Stimulated activated naive CD4-positive, alpha-beta T cell treated with Interleukin-2 at 50 U/mL for 16 hours (primary cell): Measurements from ENCODE around the gene GALNT12.

ENCODE experiments used
- DNase-seq: peaks from one replicate; lab custom pipeline; 2025; lab: John Stamatoyannopoulos, UW

Gene GALNT12

DNA sequence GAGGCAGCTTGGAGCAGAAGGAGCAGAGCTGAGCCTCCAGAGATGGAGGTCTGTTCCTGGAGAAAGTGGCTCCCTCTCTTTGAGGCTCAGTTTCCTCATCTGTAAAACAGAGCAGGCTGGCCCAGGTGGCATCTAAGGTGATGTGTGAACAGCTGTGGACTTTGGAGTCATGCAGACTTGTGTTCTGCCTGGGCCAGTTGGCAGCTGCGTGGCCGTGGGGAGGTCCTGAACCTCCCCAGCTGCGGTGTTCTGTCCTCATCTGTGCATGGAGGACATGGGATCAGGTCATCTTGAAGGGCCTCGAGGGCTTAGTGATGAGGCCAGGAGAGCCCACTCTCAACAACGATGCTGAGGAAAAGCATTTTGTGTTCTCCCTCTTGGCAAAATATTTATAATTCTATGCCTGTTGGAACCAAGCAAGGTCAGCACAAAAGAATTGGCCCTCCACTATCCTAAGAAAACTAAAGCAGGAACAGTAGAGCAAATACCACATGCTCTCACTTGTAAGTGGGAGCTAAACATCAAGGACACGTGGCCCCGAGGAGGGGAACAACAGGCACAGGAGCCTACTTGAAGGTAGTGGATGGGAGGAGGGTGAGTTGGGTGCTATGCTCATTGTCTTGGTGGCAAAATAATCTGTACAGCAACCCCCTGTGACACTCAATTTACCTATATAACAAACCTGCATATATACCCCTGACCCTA, 73.0 kb downstream of the GALNT12 start:
- DNase-seq = no peak

DNA sequence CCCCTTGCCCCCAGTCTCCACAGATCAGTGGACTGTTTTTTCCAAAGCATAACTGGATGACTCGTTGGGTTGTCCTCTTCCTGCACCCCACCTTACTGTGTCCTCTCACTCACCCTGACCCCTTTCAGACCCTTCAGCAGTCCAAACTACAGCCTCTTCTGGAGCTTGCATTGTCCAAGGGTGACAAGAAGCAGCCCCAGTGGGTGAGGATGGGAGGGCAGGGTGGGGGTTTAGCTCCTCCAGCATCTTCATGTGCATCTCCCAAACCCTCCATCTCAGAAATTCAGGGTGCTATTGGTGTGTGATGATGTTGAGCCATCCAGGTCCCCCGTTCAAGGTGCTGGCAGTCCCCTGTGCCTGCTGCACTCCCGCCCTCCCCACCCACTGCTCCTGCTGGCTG, 73.9 kb downstream of the GALNT12 start:
- no peak for DNase-seq

DNA sequence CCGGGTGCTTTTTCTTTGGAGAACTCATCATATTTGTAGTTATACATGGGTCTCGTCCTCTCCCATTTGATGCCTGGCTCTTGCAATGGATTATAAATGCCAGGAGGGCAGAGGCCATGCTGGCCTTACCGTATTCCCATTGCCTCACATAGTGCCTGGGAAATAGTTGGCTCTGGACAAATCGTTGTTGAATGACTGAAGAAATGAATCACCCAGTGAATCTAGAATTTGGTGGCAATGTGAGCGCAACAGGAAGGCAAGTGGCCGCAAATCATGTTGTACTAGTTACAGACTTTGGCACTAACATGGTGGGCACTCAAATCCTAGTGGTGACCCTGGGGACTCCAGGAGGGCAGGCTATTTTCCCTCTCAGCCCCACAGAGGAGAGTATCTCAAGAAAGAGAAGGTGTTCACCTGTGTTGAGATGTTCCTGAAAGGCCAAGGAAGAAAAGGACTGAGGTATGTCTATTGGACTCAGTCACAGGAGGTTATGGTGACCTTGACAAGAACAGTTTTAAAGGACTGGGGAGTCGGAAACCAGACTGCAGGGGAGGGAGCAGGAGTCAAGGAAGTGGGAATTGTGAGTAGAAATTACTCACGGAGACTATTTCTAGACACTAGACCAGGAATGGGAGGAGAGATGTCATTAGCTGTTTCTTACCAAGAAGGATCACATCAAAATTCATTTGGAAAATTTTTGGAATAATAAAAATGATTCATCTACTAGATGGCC, 74.5 kb downstream of the GALNT12 start:
- no peak for DNase-seq

DNA sequence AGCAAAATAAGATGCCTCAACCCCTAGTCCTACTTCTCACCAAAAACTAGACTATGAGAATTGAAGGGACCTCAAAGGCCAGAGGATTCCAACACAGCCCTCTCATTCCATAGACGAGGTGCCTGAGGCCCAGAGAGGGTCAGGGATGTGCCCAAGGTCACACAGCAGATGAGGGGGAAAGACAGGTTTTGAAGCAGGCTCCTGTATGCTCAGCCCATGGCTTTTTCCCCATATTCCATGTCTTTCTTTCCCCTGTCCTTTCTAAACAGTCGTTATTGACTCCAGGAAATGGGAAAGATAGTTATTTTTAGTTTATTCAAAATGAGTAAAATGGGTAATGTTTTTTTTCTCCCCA, 75.1 kb downstream of the GALNT12 start:
- DNase-seq = no peak

DNA sequence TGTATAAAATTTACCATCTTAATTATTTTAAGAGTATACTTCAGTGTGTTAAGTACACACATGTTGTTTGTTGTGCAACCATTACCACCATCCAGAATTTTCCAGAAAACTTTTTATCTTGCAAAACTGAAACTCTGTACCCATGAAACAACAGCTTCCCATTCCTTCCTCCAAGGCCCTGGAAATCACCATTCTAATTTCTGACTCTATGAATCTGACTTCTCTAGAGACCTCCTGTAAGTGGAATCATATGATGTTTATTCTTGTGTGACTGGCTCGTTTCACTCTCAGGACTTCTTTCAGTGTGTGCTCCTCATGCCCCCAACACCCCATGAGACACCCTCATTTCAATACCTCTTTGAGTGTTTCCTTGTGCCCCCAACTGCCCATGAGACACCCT, 75.8 kb downstream of the GALNT12 start:
- no peak for DNase-seq

DNA sequence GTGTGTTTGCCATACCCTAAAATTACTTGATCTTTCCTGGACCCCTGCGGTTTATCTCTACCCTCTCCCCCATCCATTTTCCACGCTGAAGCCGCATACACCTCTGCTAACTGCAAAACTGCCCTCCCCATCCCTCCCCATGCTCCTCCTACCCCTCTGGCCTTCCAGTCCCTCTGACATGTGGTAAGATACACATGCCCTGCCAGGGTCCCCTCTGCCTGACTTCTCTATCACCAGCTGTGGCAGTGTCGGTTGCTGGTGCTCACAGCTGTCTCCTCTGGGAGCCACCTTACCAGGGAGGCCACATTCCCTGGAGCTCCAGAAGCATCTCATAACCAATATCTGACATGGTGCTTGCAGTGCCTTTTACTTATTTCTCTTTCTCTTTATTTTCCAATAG, 77.4 kb downstream of the GALNT12 start:
- no peak for DNase-seq

DNA sequence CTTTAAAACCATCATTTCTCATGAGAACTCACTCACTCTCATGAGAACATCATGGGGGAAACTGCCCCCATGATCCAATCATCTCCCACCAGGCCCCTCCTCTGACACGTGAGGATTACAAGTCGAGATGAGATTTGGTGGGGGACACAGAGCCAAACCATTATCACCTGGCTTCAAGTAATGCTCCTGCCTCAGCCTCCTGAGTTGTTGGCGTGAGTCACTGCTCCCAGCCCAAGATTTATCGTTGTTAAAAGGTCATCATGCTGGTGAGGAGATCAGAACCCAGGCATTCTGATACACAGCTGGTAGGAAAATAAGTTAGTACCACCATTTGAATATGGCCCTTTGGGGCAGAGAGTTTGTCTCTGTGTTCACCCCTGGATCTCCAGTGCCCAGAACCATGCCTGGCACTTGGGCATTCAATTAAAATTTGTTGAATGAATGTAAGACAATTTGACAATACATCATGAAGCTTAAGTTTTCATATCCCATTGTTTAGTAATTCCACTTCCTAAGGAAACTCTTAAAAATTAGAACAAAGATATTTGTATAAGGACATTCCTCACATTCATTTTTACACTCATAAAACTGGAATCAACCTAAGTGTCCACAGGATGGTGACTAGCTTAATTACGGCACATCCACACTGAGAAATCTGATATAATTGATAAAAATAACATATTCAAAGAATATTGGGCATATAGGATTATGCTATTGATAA, 78.3 kb downstream of the GALNT12 start:
- DNase-seq = no peak

DNA sequence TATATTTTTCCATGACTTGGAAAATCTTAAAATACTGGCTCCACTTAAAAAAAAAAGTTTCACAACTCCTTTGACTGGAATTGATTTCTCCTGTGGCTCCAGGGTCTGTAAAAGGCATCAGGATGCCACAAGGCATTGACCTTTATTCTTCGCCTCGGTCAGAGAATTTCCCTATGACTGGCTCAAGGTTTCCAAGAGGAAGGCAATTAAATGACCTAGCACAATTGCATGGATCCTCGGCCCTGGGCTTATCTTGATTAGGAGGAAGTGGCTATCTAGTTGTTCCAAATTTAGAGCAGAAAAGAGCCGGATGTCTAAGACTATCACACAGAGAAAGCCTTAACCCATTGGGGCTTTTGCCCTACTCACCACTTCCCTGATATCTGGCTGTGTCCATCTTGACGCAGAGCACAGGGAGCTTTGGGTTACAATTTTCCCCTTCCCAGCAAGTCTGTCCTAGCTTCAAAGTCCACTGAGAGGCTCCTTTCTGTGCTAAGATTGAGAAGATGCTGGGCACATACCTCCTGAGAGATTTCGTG, 79.3 kb downstream of the GALNT12 start:
- DNase-seq = no peak

DNA sequence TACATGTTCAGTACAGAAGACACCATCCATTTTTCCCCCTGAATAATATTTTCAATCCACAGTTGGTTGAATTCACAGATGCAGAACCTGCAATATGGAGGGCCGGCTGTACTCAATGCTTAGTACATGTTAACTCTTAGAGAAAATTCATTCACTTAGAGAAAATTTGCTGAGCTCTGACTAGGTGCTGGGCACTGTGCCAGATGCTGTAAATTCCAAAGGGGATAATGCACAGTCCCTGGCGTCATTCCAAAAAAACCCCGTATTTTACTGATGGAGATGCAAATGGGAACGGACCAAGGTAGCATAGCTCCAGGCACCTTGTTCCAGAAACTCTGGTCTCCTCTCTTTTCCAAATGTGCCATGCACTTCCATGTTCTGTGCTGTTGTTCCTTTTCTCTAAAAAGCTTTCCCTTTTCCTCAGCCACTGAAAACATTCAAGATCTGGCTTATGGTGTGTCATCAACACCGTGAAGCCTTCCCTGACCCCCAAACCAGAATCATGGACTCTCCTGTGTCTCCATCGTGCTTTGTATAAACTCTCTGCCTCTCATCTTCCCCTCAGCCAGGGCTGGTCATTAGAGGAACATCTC, 80.5 kb downstream of the GALNT12 start:
- no peak for DNase-seq

DNA sequence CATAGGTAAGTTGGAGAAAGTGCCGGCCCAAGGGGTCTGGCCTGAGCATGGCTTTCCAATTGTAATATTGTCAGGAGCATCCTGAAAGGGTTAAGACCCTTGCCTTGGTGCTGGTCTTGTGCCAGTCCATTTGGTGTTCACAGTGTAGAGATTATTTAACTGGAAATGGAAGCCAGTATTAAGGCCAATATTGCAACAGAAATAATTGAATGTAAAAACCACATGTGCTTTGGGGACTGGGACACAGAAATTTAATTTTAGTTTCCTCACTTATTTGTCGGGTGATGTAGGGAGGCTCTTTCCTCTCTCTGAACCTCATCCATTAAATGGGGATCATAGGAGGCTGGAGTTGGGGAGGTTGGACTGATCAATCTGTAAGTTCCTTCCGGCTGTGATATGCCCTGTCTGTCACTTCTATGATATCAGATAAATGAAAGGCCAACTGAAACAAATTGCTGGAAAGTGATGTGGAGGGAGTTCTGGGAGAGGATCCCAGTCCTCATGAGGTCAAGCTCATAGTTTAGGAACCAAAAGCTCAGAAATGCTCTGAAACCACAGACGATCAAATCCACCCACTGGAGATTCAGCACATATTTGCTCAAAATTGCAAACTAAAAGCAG, 81.4 kb downstream of the GALNT12 start:
- no peak for DNase-seq

DNA sequence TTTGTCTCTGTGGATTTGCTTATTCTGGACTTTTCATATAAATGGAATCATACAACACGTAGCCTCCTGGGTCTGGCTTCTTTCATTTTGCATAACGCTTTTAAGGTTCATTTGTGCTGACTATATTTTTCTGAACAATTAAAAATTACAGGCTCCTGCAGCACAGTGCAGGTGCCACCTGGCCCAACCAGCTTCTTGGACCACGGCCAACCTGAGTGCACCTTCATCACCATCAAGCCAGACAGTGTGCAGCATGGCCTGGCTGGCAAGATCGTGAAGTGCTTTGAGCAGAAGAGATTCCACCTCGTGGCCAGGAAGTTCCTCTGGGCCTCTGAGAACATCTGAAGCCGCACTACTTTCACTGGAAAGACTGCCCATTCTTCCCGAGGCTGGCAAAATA, 82.8 kb downstream of the GALNT12 start:
- DNase-seq = no peak

DNA sequence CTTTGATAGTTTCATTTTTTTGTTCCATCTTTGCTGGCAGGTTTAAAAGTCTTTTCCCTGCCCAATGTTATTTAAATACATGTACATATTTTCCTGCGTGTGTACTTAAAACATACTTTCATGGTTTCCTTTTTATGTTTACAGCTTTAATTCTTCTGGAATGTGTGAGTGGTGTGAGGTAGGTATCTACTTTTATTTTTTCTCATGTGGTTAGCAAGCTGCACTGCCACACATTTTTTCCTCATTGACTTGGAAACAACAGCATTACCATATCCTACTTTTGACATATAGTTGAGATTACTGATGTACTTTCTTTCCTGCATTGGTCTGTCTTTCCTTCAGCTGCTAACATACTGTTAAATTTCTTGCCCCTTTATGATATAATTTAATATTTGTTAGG, 84.8 kb downstream of the GALNT12 start:
- DNase-seq = no peak

DNA sequence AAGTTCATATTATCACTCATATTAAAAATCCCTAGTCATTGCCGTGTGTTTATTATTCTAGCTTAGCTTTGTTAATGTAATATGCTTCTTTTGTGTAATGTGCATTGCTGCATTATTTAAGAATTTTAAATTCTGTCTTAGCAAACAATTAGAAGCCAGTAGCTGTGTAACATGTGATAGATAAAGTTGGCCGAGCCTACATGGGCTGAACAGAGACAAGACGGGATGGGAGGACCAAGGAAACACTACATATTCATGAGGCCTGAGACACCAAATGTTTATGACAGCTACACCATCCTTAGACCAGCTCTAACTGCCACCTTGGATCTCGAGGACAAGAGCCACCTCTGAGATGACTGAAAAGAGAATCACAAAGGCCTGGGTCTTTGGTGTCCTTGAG, 85.2 kb downstream of the GALNT12 start:
- DNase-seq = no peak

DNA sequence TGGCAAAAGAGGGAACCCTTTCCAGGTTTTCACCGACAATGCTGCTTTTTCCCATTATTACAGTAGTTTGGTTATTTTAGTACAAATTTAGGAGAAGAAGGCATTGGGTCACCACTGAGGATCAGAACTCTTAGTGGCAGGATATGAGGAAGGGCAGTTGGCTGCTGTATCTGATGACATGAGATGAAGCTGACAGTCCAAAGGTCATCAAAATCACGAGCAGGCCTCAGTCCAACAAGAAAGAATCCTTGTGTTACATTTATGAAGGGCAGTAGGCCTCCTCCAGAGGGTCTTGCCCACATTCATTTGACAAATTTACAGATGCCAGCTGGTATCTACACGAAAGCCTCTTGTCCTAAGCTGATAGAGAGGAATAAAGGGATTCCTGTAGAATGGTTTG, 86.7 kb downstream of the GALNT12 start:
- no peak for DNase-seq

DNA sequence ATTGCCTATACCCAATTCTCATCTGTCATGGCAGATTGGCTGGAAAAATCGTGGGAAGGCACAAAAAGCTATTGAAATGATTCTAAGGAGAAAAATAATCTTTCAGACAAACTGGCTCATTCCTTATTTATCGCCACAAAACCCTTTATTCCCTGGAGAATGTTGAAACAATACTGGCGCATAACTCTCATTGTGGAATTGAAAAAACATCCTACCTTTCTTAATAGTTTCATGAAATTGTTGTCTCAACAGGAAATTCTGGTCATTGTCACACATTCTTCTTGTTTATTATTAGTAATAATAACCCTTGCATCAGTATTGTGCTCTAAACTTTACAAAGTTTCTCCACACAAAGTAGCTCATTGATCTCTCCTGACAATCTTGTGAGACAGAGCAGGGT, 87.3 kb downstream of the GALNT12 start:
- DNase-seq = no peak

DNA sequence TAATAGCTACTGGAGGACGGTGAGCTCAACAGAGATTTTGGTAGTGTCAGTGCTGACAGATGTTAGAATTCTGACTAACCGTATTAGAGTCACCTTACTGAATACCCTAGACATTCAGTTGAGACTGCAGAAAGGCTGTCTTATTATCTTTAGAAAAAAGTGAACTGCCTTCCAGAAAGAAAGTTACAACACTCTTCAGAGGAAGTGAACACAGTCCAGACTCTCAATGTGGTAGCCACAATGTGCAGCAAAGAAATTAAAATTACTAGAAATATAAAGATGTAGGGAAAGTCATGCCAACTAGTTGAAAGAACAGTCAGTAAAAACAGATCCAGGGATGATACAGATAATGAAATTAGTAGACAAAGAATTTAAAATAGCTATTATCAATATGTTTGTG, 89.2 kb downstream of the GALNT12 start:
- no peak for DNase-seq

DNA sequence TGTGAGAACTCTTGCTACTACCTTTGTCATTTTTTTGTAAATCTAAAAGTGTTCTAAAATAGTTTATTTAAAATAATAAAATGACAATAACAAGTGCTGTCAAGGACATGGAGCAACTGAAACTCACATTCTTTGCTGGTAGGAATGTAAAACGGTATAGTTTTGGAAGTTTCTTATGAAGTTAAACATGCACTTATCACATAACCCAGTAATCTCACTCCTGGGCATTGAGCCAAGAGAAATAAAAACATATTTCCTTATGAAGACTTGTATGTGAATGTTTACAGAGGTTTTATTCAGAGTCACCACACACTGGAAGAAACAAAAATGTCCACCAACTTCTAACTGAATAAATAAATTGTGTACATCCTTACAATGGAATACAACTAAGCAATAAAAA, 90.3 kb downstream of the GALNT12 start:
- no peak for DNase-seq

DNA sequence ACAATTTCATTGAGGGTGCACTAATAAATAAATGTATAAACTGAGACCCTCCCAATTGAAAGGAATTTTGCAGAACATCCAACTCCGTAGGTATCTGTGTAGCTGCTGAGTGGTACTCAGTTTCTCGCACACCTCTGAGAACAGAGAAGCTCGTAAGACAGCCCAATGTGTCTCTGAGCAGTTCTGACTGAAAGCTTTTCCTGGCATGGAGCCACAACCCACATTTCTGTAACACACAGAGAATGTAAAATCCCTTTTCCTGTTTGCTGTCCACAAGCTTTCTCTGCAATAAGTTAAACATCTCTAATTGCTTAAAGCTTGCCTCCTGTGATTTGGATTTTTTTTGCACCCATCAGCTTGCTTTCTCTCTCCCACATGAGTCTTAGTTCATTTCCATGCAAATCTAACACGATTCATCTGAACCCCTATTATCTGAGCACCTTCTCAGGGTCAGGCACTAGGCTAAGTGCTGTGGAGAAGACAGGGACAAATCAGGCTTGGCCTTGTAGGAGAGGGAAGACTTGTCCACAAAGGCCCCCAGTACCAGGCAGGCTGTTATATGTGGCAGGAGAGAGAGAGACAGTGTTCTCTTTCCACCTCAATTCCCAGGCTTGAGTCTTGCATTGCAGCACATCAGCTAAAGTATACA, 92.1 kb downstream of the GALNT12 start:
- DNase-seq = no peak
